GM12874 (cell line): ENCODE measurements around the gene IFNA10.
"Not testable (repeated sequence)": the region's sequence is repeated elsewhere in the genome, so short reads cannot be mapped to it uniquely, and the experiment has no call there.

Experiments used
- TF ChIP-seq, protein P1 (sequence below): IDR thresholded peaks from 2 replicates; pipeline ENCODE4 v1.5.1; 2011; ENCODE audit warnings: low read depth, mild to moderate bottlenecking, control low read depth, low read length, moderate library complexity; ENCODE audit not compliant: insufficient read depth

The IFNA10 gene

GRCh38 chr9:21171351-21171750 lies 35.6 kb downstream of the IFNA10 start:
- TF ChIP-seq, protein P1, sequence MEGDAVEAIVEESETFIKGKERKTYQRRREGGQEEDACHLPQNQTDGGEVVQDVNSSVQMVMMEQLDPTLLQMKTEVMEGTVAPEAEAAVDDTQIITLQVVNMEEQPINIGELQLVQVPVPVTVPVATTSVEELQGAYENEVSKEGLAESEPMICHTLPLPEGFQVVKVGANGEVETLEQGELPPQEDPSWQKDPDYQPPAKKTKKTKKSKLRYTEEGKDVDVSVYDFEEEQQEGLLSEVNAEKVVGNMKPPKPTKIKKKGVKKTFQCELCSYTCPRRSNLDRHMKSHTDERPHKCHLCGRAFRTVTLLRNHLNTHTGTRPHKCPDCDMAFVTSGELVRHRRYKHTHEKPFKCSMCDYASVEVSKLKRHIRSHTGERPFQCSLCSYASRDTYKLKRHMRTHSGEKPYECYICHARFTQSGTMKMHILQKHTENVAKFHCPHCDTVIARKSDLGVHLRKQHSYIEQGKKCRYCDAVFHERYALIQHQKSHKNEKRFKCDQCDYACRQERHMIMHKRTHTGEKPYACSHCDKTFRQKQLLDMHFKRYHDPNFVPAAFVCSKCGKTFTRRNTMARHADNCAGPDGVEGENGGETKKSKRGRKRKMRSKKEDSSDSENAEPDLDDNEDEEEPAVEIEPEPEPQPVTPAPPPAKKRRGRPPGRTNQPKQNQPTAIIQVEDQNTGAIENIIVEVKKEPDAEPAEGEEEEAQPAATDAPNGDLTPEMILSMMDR: no peak

GRCh38 chr9:21166560-21166959 lies 40.4 kb downstream of the IFNA10 start, which contains the start of gene IFNA21:
Gene IFNA21 (minus strand): TSS chr9:21166660. CDS start chr9:21166612, 48 bp downstream.
- TF ChIP-seq, protein P1: not testable (repeated sequence)

- TF ChIP-seq, protein P1: no peak
Measured at GRCh38 chr9:21165516-21165915, 41.4 kb downstream of the IFNA10 start.

DNA sequence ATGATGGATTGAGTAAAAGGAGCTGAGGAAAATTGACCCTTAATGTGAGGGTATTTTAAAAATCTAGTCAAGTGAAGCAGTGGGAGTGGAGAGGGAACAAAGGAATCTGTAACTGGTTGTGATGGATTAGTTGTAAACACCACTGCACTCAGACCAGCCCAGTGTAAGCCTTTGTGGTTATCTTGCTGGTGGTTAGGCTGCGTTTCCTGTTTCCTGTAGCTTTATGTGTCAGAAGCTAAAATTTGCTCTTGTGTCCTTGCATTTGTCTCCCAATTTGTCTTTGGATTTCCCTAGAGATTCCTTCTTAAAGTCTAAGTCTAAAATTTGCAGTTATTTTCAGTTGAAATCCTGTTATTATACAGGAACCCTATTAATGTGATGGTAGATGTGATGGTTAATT lies 46.8 kb downstream of the IFNA10 start:
- TF ChIP-seq, protein P1: no peak
